Heart left ventricle (tissue), 13 donors: ENCODE measurements around the gene TMEM14A.

Experiments used
- POLR2A ChIP-seq, 2 donors: fragments of 450-650 bp; IDR thresholded peaks; one replicate each; pipeline ENCODE4 v1.6.1; 2017; ENCODE audit warnings: antibody characterized with exemption in 2 of 2, mild to moderate bottlenecking in 2 of 2, moderate library complexity in 2 of 2
- TF ChIP-seq, protein P1 (sequence below), 12 donors: fragments of 200-600 bp; sonication (generic) in 4 of 12; IDR thresholded peaks; one replicate each; pipeline versions ENCODE4 v1.5.0 to v1.8.0; 2018 to 2022; ENCODE audit warnings: antibody characterized with exemption in 12 of 12, mild to moderate bottlenecking in 5 of 12
- donor health status: ischemic (EF 13 %, LVEDD 7.1; RV severe dilation, severe dysfunction).
- donor health status: DM: no; HTN: yes; CAD: no.
- donor health status: DM: no; HTN: no; CAD: no.
- donor health status: ischemic (EF 25% LVEDD 6.9; RV normal size, moderate dysfunction).
- donor health status: ischemic (EF 25% LVEDD 5.7; RV mildly dilated, moderate dysfunction).
- donor health status: ischemic (EF 35%, LVEDD 5.7; RV mildly dilated, moderate dysfunction).
- donor health status: nonischemic (EF 11% LVEDD 7.7; RV severe dilation, severe dysfunction).
- donor health status: DM: yes; HTN: yes; CAD: no.
- donor health status: PGD.
- donor health status: ischemic (EF 29% LVEDD 5.4; RV normal size, mild dysfunction).
- donor health status: nonischemic (EF 23%, LVEDD 6.1; RV moderate dilation, normal function).

DNA sequence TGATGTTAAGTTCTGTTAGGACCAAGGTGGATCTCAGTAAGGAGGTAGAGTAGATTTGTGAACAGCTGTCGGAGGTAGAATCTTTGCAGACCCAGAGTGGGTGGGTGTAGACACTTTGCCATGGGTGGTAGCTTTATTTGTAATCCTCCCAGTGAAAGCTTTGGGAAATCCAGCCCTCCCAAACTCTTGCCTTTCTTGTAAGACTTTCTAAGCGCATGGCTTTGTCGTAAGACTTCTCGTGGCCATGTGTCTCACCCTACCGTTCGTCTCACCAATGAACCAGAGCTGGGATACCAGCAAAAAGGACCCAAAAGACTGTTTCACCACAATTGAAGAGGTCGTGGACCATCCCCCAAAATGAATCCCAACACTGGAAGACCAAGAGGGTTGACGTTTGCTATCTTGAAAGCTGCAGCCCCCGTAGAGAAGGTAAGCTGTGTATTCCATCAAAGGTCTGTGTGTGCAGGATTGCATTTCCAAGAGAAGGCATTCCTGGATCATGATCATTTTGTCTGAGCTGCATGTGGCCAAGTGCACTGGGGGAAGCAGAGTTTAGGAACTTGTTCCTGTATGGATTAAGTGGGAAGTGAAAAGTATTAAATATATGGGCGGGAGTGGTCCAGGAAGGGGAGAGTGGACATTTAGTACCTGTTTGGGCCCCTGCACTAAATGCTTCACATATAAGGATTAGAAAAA lies 5.8 kb upstream of the TMEM14A start:
- TF ChIP-seq, protein P1, sequence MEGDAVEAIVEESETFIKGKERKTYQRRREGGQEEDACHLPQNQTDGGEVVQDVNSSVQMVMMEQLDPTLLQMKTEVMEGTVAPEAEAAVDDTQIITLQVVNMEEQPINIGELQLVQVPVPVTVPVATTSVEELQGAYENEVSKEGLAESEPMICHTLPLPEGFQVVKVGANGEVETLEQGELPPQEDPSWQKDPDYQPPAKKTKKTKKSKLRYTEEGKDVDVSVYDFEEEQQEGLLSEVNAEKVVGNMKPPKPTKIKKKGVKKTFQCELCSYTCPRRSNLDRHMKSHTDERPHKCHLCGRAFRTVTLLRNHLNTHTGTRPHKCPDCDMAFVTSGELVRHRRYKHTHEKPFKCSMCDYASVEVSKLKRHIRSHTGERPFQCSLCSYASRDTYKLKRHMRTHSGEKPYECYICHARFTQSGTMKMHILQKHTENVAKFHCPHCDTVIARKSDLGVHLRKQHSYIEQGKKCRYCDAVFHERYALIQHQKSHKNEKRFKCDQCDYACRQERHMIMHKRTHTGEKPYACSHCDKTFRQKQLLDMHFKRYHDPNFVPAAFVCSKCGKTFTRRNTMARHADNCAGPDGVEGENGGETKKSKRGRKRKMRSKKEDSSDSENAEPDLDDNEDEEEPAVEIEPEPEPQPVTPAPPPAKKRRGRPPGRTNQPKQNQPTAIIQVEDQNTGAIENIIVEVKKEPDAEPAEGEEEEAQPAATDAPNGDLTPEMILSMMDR (IDR thresholded peaks at IDR 0.05): no peak
- TF ChIP-seq POLR2A (IDR thresholded peaks at IDR 0.05): no peak
